DMS 273 (cell line): ENCODE results near the gene ADGRD1.
A peak's percentile ranks its signal among the peaks of the same experiment; 100 is the strongest.
"Not testable (repeated sequence)": the region's sequence is repeated elsewhere in the genome, so short reads cannot be mapped to it uniquely, and the experiment has no call there.

Experiments used
- DNase-seq: peaks from one replicate; lab custom pipeline; 2025; ENCODE audit not compliant: unreplicated experiment; lab: John Stamatoyannopoulos, UW

The ADGRD1 gene

DNA sequence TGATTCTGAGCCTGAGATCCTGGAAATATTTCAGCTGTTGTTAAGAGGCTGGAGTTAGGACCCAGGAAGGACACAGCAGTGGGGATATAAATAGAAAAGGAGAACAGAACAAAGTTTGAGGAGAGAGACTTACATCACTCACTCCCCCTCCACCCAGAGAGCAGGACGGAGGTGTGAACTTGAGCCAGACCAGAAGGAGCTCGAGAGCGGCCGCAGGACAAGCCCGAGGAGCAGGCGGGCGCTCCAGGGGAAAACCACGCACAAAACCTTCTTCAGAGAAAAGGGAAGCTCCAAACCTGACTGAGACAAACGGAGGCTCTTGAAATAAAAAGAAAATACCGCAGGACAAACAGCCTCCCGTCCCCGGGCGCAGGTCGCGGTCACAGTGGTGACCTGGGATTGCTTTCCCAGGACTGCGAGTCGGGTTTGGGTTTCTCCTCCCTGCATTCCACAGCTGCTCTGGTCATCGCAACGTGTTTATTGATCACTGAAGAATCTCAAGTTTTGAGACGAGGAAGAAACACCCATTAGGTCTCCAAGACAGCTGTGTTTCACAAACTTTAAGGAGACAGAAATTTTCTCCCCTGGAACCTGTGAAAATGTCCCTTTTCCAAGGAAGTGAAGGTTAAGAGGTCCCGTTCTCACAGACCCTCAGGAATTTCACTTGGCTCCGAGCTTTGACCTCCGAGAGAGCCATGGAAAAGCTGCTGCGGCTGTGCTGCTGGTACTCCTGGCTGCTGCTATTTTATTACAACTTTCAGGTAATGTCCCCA, at the start of gene ADGRD1:
Gene ADGRD1, plus strand, starts transcription at position 137 of the 773 bp plus-strand sequence. Its CDS starts 559 bp downstream, at position 696.
- no peak for DNase-seq

DNA sequence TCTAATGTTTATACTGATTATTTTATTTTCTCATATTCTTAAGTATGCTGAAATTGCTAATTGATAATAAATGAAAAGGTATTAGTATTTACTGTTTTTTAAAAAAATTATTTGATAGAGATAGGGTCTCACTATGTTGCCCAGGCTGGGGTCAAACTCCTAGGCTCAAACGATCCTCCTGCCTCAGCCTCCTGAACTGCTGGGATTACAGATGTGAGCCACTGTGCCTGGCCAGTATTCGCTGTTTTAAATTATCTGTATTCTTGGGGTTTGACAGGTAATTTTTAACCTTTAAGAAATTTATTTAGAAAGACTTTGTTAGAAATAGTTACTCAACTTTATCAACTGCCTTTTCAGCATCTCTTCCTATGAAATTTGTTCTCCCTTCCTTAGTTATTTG, 49.6 kb upstream of the ADGRD1 start:
- DNase-seq = no peak

DNA sequence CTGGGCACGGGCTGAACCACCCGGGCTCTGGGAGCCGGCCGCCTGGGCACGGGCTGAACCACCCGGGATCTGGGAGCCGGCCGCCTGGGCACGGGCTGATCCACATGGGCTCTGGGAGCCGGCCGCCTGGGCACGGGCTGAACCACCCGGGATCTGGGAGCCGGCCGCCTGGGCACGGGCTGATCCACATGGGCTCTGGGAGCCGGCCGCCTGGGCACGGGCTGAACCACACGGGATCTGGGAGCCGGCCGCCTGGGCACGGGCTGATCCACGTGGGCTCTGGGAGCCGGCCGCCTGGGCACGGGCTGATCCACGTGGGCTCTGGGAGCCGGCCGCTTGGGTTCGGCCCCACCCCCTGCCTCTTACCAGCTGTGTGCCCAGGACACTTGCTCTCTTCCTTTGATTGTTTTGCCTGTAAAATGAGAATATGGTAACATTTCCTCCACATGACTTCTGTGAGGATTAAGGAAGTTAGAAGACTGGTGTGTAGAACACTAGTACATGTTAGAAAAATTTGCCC, 48.7 kb upstream of the ADGRD1 start:
- DNase-seq = not testable (repeated sequence)

DNA sequence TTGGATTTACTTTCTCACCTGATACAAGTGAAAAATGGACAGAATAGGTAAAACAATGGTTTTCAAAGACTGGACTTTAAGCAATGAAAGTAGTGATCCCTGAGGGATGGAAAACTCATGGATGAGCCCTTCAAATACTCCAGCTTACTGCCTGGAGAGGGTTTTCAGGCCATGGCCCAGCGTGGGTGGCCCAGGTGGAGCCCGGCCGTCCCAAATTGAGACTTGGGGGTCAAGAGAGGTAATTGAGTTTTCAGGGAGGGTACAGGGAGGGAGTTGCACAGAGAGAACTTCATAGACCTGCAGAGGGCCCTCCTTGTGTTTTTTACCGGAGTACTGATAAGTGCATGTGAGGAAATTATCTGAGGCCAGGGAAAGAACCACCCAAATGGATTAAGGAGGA, 44.6 kb upstream of the ADGRD1 start:
- no peak for DNase-seq

DNA sequence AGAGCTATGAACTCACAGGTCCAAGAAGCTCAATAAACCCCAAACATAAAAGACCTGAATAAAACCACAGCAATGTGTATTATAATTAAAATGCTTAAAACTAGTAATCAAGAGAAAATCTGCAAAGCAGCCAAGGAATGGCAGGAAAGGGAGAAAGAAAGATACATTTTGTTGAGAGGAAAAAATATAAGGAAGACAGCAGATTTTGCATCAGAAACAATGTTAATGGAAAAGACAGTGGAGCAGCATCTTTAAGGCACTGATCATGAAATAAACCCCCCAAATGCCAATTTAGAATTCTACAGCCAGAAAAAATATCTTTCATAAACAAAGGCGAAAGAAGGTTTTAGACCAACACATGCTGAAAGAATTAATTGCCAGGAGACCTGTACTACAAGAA, 42.5 kb upstream of the ADGRD1 start:
- DNase-seq = no peak

DNA sequence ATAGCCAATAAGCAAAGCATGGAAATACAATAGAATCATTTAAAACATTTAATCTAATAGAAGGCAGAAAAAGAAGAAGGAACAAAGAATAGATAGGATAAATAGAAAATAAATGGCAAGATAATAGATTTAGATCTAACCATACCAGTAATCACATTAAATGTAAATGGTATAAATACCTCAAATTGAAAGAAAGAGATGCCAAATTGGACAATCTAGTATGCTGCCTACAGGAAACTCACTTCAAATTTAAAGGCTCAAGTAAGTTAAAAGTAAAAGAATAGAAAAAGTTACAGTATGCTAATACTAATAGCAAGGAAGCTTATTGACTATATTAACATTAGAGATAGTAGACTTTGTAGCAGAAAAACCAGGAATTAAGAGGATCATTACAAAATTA, 41.8 kb upstream of the ADGRD1 start:
- no peak for DNase-seq

DNA sequence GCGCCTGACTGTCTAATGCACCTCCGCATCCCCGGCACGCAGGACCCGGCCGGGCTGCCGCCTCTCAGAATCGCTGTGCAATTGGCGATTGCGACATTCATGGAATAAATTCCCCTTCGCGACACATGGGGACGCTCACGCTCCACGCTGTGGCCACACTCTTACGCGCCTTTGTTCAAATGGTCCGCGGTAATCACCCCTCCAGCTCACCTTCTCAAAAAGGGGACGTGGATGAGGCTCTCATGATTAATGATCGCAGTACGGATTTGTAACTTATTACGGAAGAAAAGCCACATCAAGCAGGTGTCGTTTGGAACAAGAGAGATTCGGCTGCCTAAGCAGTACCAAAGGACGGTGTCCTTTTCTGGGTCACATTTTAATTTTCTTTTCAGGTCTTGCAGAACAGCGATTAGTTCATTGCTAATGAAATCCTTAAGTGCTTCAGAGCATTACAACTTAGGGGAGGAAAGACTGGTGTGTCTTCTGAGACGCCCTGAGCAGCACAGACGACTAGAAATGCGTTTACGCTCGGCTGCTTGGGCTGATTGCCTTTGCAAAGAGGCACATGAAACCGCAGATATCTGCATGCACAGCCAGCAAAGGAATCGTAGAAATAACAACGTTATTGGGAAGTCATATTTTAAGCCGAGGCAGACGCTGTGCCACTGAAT, 37.3 kb upstream of the ADGRD1 start:
- peak; percentile 75 for DNase-seq

DNA sequence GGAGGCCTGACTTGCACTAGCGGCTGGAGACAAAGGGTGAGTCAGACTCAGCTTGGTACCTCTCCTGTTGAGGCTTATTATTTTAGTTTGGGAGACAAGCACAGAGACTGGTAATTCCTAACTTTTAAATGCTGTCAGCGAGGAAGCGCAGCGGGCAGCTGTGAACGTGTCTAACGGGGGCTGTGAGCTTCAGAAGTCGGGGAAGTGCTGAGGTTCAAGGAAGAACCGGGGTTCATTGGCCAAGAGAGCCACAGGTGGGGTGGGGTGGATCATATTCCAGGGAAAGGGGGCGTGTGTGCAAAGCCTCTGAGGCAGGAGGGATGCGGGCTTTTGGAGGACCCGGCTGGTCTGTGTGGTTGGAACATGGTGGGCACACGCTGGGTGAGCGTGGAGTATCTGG, 36.1 kb upstream of the ADGRD1 start:
- no peak for DNase-seq

DNA sequence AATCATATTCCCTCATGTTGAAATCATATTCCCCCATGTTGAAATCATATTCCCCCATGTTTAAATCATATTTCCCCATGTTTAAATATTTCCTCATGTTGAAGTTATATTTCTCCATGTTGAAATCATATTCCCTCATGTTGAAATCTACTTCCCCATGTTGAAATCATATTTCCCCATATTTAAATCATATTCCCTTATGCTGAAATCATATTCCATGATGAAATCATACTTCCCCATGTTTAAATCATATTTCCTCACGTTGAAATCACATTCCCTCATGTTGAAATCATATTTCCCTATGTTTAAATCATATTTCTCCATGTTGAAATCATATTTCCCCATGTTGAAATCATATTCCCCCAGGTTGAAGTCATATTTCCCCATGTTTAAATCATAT, 34.6 kb upstream of the ADGRD1 start:
- no peak for DNase-seq

DNA sequence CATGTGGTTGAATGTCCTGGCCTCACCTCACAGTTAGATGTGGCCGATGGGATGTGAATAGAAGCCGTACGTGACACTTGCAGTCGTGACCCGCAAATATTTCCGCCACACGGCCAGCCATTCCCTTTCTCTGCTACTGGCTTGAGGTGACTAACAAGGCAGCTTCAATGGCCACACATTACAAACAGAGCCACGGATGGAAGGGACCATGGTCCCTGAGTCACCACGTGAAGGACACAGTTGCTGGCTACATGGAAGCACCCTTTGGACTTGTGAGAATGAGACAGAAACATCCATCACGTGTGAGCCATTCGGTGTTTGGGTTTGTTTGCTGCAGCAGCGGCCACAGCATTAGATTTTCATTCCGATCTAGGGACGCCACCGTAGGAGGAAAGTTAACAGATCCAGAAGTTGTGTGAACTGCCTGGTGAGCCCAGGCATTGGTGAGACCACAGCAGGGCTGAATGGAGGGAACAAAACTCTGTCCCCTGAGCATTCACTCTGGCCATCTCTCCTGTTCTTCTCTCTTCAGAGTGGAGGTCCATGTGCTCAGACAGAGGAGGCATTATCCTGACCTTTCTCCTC, 33.5 kb upstream of the ADGRD1 start:
- DNase-seq = no peak

DNA sequence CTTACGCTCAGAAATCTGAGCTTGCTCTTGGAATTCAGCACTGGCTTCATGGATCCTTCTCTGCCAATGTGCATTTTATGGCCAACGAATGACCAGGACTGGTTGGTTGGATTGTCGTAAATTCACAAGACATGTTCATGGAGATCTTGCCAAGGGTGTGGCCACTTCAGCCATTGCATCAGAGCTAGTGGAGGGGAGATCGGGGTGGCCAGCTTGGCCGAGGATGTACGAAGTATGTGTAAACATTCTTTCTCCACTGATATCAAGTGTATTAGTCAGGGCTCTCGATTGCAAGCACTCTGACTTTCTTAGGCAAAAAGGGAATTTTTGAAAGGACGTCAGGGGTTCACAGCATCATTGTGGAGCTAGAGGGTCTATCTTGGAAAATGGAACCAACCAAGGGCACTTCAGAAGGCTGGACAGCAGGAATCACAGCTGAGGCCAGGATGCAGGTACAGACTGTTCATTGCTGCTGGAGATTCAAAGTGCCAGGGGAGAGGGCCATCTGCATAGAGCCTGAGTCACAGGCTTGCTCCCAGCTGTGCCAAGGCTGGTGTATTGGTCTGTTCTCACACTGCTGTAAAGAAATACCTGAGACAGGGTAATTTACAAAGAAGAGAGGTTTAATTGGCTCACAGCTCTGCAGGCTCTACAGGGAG, 32.9 kb upstream of the ADGRD1 start:
- DNase-seq = no peak

DNA sequence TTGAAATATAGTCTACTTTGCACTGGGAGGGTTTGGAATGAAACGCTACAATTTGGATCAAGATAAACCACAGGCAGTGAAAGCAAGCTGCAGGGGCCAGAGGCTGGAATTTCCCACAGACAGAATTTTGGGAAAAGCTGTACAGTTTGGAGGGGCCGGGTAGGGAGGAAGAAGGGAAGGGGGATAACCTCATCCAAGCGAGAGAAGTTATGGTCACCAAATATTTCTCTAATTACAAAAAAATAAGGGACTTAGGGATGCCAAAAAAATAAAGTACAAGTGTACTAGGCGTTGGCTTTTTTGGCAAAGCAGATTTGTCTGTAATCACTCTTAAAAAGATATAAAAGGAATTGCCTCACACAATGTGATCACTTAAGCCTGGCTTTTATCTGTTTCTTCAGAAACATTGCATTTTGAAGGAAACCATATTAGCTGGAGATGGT, 31.2 kb upstream of the ADGRD1 start:
- DNase-seq = no peak

DNA sequence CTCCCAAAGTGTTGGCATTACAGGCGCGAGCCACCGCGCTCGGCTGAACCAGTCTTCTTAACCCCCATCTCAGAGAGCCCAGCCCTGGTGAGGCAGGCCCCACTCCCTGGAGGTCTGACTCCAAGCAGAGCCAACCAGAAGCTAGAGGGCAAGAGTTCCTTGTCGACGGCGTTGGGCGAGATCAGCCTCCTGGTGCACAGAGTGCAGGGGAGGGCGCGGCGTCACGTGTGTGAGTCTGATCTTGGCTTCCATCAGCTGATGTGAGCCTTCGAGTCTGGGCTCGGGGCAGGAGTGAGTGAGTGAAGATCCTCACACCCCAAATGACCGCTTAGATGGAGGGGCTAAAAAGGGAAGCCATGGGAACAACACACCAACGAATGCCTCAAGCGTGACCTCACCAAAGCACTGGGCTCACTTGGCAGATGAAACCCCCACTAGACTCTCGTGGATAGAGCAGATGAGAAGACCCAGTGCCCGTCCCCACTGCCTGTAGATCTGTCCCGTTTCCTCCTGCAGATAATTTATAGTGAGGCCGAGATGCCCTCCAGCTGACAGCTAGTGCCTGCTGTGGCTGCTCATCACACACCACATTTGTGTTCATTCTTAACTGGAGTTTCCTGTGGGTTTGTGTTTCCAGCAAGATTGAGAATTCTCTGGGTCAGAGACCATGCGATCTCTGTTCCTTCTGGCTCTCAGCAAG, 28.6 kb upstream of the ADGRD1 start:
- no peak for DNase-seq

DNA sequence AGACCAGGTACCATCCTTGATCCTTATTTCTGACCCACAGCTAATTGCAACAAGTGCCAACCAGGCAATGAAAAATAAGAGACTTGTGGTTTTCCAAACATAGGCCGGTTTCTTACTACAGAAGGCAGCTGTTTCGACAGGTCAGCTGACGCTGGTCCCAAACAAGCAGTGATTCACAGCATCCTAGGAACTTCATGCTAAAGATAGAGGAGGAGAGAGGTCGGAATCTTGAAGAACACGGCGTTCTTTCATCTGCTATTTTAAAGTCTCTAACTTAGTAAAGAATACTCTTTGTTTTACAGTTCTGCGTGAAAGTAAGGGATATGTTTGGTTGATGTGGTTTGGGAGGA, 28.1 kb upstream of the ADGRD1 start:
- DNase-seq = no peak

DNA sequence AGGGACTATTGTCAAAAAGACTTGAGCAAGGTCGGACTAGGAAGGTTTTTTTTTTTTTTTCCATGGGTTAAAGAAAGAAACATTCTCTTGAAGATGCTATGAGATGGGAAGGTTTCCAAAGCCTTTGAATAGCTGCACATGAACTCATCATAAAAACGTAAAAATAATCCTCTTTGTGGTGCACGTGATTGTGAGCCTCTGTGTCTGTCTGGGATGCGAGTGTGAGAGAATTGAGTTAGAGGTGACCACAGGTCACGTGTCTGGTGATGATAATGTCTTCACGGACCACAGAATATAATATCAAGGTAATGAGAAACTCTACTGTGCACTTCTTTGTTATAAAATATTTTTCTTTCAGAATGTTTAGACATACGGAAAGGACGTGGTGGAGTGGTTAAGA, 24.3 kb upstream of the ADGRD1 start:
- DNase-seq = no peak

DNA sequence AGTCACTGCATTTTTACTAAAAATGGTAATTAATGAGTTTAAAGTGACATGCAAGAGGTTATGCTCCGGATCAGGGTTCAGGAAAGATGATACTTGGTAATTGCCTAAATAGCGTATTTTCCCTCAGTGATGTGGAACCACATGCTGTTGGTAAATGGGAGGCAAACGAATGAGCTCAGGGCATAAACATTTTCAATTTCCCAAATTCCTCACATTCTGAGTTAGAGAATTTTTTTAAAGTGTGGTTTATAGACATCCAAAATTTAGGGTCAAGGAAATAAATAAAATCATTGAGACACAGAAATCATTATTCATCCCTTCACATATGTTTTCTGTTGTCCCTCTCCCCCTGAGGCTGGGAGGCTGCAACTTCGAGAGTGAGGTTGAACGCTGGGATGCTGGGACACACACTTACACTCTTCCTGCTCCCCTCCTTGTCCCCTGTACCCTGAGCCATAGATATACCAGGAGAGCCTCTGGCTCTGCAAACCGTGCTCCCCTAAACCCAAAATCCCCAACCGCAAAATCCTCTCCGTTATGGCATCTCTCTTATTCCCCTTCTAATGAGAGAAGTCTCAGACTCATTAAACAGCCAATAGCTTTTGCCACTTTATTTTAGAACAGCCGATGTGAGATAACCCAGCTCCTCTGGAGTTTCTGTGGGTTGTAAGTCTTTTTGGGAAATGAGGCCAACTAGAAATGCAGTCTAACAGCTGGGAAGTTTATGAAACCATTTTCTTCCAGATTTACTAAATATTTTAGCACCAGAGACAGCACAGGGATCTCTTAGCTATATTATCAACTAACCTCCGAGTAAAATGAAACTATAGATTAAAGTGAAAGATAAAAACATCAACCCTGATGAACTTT, 21.4 kb upstream of the ADGRD1 start:
- no peak for DNase-seq

DNA sequence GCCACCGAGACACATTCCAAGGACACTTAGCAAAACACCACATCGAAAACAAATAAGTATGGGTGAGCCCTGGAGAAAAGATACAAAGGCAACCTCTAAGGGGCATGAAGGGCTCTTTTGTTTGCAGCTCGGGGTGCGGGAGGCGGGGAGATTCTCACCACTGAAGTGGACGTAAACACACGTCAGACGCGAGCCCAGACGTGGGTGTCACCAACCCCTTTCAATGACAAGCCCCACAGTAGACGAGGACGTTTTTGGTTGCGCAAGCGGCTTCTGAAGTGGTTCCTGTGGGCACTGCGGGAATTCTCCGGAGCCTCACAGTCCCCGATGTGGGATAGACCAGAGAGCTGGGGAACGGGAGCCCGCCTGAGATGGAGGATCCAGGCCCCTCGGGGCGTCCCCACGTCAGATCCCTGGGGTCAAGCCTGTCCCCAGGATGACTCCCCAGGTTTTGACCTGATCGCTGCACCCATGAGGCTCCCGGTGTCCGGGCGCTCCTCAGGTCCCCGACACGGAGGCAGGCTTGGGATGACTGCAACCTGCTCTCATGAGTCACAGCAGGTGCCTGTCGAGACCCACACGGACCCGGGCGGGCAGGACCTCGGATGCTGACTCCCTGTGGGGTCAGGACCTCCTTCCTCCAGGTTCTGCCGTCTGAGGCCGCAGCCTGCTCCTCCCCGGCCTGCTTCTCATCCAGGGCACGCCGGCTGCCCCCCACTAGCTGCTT, 20.3 kb upstream of the ADGRD1 start:
- DNase-seq = no peak

DNA sequence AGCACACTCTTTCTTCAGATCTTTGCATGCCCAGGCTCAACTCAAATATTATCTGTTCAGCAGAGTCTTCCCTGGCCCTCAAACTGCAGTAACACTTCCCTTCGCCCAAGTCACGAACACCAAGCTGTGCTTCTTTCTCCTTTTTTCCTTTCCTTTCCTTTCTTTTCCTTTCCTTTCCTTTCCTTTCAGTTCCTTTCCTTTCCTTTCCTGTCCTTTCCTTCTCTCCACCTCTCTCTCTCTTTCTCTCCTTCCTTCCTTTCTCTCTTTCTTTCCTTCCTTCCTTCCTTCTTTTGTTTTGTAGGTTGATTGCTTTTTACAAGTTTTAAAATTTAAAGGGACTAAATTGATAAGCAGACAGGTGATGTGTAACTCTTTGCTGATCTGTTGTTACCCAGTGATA, 19.0 kb upstream of the ADGRD1 start:
- no peak for DNase-seq

DNA sequence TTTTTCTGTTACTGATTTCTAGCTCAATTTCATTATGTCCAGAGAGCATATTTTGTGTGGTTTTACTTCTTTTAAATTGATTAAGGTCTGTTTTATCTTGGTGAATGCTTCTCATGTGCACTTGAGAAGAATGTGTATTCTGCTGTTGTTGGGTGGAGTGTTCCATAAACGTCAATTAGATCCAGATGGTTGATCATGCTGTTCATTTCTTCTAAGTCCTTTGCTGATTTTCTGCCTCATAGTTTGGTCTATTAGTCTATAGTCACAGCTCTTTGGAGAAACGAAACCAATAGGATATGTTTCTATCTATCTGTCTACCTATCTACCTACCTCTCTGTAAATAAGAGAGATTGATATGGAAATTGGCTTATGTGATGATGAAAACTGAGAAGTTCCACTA, 17.1 kb upstream of the ADGRD1 start:
- no peak for DNase-seq
